Stimulated activated CD8-positive, alpha-beta memory T cell treated with anti-CD3 and anti-CD28 coated beads, Interleukin-15, amount 100 ng/mL, for 48 hours (primary cell): Measurements from ENCODE around the gene PCDH9.

Experiments used
- DNase-seq, 2 donors: peaks; one replicate each; pipeline ENCODE4 v3.0.0-alpha.2; 2020; ENCODE audit warnings: low read depth in 2 of 2

The PCDH9 gene

DNA sequence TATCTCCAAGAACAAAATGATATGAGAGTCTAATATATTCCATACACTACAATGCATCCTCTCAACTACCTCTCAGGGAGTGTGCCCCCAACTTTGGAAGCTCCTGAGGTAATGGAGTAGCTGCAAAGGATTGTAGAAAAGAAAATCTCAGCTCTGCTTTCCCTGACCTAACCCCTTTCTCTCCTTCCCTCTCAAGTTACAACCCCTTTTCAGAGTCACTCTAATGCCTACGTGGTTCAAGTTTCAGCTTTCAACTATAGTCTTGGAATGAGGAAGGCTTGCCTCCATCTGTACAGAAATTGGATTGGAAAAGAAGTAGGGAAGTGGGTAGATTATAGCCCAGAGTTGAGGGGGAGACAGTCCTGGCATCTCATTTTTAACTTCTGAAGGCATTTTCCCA lies 256.0 kb downstream of the PCDH9 start:
- DNase-seq = no peak

DNA sequence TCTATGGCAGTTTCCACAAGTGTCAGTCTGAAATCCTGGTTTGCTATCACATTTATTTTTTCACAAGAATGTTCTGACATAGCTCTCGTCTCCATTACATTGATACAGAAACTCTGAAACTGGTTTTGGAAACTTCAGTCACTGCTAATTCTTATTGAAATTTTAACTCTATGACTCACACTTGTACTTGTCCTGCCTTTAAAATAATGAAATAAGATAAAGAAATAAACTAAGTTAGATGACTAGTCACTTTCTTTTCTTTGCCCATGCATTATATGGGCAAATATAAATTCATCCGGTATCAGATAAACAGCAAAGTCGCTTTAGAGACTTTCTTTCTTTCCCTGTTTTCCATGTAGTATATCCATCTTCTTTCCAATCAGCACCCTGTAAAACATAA lies 257.5 kb downstream of the PCDH9 start:
- DNase-seq = no peak

DNA sequence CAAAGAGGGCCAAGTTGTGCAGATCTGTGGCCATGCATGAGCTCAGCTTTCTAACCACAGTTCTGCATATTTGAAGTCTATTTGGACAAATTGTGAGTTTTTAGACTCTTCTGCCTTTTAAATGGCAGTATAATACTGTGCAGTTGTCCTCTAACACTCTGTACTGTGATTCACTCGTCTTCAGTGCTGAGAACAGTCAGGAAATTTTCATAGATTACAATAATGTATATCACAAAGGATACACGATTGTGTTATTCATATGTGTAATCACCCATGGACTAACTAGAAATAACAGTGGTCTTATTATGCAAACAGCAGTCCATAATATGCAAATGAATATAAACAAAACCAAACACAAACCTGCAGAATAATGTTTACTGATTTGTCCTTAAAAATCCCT lies 259.1 kb downstream of the PCDH9 start:
- DNase-seq = no peak

DNA sequence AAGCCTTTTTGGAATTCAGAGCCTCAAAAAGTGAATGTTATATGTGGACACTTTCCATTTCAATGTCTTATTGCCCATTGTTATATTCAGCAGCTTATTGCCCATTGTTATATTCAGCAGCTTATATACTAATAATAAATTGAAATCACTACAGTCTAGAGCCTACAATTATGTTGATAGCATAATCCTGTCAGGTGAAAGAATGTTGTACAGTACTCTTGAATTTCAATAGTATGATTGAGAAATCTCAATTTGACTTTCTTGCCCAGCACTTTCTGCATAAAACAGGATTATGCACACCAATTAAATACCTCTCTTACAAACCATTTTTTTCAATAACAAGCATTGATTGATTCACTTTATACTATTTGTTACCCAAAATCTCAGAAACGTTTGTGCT lies 260.8 kb downstream of the PCDH9 start:
- DNase-seq = no peak

DNA sequence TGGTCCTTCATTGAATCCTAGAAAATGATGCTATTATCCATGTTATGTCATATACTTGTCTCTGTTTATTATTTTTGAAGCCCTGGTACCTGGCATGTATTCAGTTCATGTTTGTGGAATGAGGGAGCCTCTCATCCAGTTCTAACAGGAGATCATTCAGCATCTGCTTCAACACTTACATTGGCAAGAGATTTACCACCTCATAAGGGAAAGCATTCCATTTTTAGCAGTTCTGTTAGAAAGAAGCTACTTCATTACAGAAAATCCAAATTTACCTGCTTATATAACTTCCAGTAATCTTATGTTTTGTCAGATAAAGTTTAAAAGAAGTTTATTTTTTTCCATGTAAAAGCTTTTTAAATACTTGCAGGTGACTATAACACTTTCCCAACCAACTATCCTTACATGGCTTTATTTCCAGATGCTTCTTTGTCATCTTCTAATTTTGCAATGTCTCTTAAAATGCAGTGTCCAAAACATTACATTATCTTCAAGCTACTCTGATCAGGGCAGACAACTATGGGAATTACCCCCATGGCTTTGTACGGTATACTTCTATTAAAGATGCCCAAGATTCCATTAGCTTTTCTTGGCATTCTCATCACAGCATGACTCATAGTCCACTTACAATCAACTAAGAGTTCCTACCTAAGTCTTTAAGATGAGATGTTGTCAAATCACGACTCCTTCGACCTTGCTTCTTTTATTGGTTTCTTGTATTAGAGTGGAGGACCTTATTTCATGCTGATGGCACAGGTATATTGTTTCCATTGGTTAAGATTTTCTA lies 262.1 kb downstream of the PCDH9 start:
- no peak for DNase-seq

DNA sequence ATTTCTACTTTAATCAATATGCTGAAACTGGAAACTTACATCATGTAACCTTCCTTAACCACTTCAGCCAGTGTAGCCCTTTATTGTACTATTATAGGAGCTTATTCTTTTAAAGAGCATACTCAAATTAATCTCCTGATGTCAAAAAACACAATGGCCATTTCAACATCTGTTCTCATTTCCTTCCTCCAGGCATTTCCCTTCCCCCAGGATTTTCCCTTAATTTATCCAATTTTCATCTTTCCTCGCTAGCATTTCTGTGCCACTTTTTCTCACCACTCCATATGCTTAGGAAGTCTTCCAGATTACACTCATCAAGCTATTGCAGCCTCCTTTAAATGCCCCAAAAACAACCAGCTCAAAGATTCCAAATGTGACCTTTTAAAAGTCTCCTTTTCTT lies 265.0 kb downstream of the PCDH9 start:
- no peak for DNase-seq

DNA sequence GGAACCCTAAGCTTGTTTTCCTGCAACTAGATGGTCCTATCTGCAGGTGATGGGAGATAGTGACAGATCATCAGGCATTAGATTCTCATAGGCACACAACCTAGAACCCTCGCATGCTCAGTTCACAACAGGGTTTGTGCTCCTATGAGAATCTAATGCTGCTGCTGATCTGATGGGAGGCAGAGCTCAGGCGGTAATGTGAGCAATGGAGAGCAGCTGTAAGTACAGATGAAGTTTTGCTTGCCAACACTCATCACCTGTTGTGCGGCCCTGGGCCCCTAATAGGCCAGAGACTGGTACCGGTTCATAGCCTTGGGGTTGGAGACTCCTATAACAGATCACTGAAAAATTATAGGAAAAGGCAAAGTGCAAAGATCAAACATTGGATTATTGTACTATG lies 267.2 kb downstream of the PCDH9 start:
- DNase-seq = no peak

DNA sequence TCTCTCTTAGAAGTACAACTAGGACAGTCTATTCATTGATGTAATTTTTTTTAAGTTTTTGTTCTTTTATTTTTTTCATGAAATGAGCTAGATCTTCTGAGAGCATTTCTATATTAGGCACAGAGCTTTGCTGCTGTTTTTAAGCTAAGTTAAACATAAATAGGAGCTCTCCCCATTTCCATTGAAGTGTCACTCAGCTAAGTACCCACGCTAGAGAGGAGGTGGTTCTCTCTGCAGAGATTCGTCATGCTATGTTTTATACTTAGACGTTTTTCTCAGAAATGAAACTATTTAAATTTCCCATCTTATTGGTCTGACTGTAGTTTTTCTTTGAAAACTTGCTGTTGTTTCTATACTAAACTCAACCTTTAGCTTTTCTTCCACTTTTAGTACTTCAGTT lies 271.5 kb downstream of the PCDH9 start:
- DNase-seq = no peak

DNA sequence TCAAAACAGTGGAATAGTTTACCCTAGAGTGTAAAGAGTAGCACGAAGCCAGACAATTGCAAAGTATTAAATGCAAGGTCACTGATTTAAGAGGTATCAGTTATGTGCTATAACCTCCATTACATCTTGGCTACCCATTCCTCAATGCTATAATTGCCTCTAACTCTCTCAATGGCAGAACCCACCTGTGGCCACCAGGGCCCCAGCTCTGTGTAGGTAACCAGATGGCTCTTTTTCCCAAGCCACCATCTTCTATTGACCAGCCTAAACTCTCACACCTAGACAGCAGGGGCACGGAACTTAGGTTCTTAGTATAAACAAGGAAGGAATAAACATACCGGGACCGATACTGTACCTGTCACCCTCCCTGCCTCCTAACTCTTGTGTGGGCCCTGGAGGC lies 277.6 kb downstream of the PCDH9 start:
- no peak for DNase-seq

DNA sequence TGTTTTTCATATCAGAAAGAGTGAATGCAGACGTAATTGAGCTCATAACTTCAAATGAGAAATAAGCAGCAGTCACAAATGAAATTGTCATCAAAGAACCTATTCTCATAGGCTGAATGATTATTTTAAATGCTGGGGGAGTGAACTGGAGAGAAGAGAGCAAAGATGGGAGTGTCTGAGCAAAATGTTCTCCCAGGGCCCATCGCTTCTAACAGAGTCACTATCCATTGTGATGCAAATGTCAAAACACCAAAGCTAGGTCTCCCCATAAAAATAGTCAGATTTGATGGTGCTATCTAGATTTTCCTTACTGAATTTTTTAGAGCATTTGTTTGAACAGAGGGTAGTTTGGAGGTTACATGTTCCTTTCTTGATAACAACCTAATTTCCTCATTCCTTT lies 278.7 kb downstream of the PCDH9 start:
- DNase-seq = no peak

DNA sequence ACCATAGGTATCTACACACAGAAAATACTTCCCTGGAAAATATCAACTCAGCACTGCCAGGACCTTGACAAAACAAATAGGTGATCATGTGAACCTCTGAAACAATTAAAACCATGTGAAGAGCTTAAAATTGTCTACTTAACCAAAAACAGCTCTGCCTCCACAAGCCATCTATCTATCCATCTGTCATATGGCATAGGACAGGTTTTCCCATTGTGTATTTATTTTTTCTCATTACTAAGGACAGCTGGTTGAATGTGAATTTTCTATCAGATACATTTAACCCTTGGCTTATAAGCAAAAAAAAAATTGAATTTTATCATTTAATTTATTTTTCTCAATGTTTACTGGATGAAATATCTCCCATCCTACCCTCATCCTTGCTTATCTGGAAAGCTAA lies 279.5 kb downstream of the PCDH9 start:
- no peak for DNase-seq

DNA sequence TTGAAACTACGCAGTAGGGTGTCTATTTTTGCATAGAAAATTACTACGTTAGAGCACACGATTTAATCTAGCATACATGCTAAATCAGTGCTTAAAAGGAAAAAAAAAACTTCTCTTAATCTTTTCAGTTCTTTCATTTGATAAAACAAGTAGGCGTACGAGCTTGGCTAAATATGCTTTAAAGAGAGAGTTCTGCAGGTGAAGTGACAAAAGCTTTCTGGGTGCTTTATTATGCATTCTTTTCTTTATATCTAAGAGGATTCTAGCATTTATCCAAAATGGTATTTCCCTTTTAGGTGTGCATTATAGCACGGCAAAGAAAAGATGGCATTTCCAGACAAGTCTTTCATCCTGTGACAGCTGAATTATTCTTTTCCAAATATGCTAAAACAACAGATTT lies 281.2 kb downstream of the PCDH9 start:
- no peak for DNase-seq

DNA sequence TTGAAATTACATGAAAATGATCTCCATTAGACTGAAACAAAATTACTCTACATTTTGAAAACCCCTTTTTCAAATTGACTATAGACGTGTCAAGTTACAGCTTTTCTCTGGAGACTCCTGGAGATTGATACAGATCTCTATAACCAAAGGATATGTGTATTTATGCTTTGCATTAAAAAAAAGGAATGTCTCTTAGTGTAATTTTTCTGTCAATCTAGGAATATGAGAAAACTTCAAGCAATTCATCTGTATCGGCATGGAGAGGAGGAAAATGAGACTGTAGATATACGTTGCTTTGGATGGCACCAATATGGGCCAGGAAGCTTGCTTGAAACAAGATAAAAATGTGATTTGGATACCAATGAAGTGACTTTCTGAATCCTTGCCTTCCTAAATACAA lies 286.6 kb downstream of the PCDH9 start:
- DNase-seq = no peak

DNA sequence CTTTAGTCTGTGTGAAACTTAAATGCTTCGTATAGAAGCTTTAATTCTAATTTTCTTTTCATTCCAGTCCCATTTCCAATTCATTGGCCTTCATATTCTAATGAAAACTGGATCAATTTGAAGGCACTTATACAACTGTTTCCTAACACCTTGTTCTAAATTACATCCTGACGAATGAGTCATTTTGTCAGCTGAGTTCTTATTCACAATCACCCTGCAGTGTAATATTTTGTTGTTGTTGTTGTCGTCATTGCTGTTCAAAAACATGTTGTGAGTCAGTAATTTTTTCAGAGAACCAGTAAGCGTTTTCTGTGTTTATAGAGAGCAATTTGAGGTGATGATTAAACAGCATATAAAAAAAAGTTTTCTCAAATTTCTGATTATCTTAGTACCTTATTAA lies 290.0 kb downstream of the PCDH9 start:
- no peak for DNase-seq

DNA sequence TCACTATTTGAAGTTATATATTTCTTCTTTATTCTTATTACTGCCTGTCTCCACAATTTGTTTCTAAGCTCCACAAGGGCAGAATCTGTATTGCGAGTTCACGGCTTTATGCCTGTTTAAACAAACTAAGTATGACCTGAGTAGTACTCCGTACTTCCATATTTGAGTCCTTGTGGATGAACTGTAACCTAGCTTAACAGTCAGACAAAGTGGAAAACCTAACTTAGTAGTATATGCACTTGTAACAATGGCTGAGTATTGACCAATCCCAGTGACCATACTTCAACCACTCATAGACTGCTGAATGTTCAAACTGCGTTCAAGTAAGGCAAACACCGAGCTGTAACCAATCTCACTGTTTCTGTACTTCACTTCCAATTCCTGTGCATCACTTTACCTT lies 292.7 kb downstream of the PCDH9 start:
- DNase-seq = no peak

DNA sequence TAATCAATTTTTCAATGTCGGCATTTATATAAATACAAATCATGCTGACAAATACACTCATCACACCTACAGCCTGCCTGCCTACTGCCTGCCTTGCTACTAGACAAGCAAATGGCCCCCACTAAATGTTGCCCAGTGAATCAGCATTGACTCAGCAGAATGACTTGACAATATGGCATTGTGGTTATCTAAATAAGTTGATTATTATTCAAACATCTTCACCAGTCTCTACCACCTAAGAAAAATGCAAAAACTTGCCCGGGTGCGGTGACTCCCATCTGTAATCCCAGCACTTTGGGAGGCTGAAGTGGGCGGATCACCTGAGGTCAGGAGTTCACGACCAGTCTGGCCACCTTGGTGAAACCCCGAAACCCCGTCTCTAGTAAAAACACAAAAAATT lies 296.1 kb downstream of the PCDH9 start:
- DNase-seq = no peak

DNA sequence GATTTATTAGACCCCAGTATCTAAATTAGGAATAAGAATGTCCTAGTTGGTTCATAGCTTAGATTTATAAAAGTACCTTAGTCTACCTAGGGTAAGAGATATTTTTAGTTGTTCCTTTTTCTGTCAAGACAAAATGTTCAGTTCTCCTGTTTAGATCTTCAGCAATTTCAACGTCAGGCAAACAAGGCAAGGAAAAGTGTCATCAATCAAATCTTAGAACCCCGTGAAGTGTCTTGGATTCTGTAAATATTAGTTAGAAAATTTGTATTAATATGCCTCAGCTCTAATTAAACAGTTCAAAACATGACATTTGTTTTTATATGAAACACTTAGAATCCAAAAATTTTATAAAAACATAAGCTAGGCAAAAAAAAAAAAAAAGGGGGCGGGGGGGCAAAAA lies 296.6 kb downstream of the PCDH9 start:
- no peak for DNase-seq

DNA sequence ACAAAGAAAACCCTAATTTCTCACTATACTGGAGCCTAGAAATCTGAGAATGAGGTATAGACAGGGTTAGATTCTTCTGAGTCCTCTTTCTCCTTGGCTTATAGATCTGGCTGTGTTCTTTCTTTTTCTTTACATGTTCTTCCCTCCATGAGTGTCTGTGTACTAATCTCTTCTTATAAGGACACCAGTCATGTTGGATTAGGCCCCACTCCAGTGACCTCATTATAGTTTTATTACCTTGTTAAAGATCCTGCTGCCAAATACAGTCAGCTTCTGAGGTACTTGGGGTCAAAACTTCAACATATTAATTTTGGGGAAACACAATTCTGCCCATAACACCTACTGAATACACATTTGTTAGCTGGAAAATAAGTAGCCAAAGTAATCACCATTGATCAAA lies 302.6 kb downstream of the PCDH9 start:
- DNase-seq = no peak

DNA sequence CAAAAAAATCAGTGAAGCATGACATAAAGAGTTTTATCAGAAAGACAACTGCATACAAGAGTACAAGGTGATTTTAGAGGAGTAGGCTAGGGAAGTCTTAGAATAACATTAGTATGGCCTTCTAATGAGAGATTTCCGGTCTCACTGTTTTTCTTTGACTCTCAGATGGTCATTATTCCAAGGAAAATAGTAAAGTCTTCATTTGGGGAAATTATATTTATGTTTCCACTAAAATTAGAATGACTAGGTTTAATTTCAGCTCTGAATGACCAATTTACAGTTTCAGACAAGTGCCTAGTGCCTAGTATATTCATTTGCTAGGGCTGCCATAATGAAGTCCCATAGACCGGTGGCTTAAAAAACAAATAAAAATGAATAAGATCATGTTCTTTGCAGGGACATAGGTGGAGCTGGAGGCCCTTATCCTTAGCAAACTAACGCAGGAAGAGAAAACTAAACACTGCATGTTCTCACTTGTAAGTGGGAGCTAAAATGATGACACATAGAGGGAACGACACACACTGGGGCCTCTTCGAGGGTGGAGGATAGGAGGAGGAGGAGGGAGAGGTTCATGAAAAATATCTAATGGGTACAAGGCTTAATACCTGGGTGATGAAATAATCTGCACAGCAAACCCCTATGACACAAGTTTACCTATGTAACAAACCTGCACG lies 303.1 kb downstream of the PCDH9 start:
- no peak for DNase-seq

DNA sequence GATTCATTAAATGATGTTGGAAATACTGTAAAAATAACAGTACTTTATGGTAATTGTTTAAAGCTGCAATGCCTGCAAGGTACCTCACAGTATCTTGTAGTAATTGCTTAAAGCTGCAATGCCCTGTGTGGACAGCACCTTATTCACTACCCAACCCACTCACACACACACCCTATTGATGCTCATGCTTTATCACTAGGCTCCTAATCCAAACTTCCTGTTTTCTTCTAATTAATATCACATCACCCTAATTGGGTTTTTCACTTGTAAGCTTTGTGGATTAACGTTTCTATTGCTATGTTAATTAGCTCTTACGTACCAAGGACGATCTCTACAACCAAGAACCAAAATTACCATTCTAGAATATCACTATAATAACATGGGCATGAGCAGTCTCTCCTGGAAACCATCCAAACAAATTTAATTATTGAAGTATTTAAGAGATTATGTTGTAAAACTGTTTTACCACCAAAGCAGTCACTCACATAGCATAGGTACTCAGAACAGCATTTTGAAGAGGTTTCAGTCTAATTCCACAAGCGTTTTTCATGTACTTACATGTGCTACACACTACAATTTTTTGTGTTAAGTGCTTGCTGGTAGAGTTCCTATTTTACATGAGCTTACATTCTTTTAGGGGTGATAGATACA lies 303.8 kb downstream of the PCDH9 start:
- no peak for DNase-seq

DNA sequence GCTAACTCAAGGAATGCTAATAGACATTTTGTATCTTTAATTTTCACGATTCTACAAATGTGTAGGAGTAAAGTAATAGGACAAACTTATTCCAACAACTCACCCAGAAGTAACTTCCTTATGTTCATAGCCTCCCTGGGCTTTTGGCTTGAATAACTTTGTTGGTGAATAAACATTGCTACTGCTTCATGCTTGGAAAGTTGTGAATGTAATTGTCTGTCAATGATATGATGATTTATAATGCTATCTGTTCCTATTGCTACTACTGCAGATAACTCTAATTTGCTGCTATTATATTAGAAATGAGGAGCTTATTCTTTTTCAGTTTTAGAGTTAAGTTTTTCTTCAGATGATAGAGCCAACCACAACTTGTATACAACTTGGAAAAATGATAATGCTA lies 307.7 kb downstream of the PCDH9 start:
- no peak for DNase-seq

DNA sequence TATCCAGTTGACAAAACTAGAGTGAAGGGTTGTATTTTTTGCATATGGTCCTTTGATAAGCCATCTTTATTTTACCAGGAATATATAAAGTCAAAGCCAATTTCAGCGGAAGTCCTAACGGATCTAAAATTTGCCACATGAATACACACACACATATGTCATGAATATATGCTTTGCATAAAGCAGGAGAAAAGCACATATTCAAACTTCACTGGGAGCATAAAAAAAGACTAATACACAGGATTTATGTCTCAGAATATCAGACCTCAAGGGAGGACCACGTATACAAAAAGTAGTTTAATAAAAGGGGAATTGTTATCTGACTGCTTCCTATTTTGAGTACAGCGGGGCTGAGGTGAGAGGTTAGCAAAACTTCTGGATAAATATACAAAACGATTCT lies 308.7 kb downstream of the PCDH9 start:
- DNase-seq = no peak

DNA sequence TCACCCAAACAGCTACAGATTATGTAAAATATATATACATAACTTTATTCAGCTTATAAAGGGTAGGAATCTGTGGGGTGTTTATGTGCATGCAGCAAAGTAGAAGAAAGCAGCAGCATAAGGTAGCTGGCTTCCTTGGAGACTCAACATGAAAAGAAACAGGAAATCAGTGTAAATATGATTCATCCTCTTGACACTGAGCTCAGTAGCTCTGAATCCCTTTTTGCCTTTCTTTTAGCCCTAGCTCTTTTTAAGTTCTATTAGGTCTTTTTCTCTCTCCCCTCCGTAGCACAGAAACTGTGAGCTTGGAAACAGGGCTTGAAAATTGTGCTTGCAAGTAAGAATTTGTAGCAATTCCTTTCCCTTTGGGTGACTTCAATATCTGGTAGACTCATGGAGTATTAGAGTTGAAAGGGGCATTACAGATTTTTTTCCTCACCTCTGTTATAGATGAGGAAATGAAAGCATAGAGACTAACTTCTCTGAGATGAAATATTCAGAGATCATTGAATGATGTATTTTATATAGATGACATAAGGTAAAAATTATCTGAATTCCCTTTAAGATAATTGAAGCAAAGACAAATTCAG lies 314.4 kb downstream of the PCDH9 start:
- no peak for DNase-seq
